Measurements from ENCODE around the gene POMT1.

Gene POMT1

DNA sequence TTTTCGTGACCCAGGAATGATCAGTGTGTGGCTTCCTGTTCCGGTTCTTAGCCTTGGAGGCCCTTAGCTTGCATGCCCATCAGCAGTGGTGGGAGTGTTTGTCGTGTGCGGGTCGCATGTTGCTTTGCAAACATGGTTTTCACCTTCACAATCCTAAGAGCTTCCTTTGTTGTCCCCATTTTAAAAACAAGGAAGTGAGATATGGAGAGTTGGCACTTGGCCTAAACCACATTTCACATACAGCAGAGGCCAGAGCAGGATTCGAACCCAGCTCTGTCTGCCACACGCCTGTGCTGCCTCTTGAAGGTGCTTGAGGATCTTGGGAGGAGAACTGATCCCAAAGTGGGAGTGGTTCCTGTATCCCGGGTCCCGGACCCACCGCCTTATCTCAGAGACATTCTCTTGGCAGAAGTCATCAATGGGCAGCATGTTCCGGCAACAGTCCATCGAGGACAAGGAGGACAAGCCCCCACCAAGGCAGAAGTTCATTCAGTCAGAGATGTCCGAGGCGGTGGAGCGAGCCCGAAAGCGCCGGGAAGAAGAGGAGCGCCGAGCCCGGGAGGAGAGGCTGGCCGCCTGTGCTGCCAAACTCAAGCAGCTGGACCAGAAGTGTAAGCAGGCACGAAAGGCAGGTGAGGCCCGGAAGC, 38.2 kb upstream of the POMT1 start:
- Histone ChIP-seq H3K4me1 (ENCODE audit: control insufficient read depth, low read length) (no peaks in the 10 kb centered on the region), H3K36me3 (ENCODE audit: control insufficient read depth, low read length) (peaks cover 92% of the 10 kb centered on the region), H3K9me2 (replicated peaks; ENCODE audit: control insufficient read depth, low read length) (no peaks in the 10 kb centered on the region), H4K20me1 (ENCODE audit: control insufficient read depth, insufficient read depth, low read depth, low read length) (no peaks in the 10 kb centered on the region), H3K27me3 (ENCODE audit: control insufficient read depth, low read length) (no peaks in the 10 kb centered on the region), H3K79me2 (ENCODE audit: control insufficient read depth, low read length) (peaks cover 42% of the 10 kb centered on the region), H3F3A (ENCODE audit: control insufficient read depth, insufficient read depth) (no peaks in the 10 kb centered on the region; the same call in 1 of the 2 replicates), H3K4me2 (ENCODE audit: low read length) (no peak overlapping the region), H3K4me3 (ENCODE audit: low read length) (no peak overlapping the region), H3K27ac (ENCODE audit: low read depth, low read length) (no peak overlapping the region), H3K9me3 (ENCODE audit: control insufficient read depth, insufficient read depth, low read length) (no peaks in the 10 kb centered on the region)
- TF ChIP-seq CTCF (IDR thresholded peaks at IDR 0.05; ENCODE audit: low read depth, low read length, poor library complexity, severe bottlenecking) = no peak
- no peak for TF ChIP-seq EZH2phosphoT487 (IDR thresholded peaks at IDR 0.05; ENCODE audit: borderline replicate concordance, low read length)

GRCh38 chr9:131465401-131465800, 37.3 kb upstream of the POMT1 start:
- H3K27ac ChIP-seq (ENCODE audit: low read depth, low read length) = no peak overlapping the region
- H3K27me3 ChIP-seq (ENCODE audit: control insufficient read depth, low read length) = no peaks in the 10 kb centered on the region
- H3K79me2 ChIP-seq (ENCODE audit: control insufficient read depth, low read length) = peaks cover 45% of the 10 kb centered on the region
- H3K4me2 ChIP-seq (ENCODE audit: low read length) = no peak overlapping the region
- H3K4me3 ChIP-seq (ENCODE audit: low read length) = no peak overlapping the region
- H3F3A ChIP-seq (ENCODE audit: control insufficient read depth, insufficient read depth) = no peaks in the 10 kb centered on the region; the same call in 1 of the 2 replicates
- H4K20me1 ChIP-seq (ENCODE audit: control insufficient read depth, insufficient read depth, low read depth, low read length) = no peaks in the 10 kb centered on the region
- H3K9me2 ChIP-seq (replicated peaks; ENCODE audit: control insufficient read depth, low read length) = no peaks in the 10 kb centered on the region
- H3K9me3 ChIP-seq (ENCODE audit: control insufficient read depth, insufficient read depth, low read length) = no peaks in the 10 kb centered on the region
- no peaks in the 10 kb centered on the region for H3K4me1 ChIP-seq (ENCODE audit: control insufficient read depth, low read length)
- TF ChIP-seq EZH2phosphoT487 (IDR thresholded peaks at IDR 0.05; ENCODE audit: borderline replicate concordance, low read length) = no peak
- TF ChIP-seq CTCF (IDR thresholded peaks at IDR 0.05; ENCODE audit: low read depth, low read length, poor library complexity, severe bottlenecking) = no peak
- H3K36me3 ChIP-seq (ENCODE audit: control insufficient read depth, low read length) = peaks cover 92% of the 10 kb centered on the region

DNA sequence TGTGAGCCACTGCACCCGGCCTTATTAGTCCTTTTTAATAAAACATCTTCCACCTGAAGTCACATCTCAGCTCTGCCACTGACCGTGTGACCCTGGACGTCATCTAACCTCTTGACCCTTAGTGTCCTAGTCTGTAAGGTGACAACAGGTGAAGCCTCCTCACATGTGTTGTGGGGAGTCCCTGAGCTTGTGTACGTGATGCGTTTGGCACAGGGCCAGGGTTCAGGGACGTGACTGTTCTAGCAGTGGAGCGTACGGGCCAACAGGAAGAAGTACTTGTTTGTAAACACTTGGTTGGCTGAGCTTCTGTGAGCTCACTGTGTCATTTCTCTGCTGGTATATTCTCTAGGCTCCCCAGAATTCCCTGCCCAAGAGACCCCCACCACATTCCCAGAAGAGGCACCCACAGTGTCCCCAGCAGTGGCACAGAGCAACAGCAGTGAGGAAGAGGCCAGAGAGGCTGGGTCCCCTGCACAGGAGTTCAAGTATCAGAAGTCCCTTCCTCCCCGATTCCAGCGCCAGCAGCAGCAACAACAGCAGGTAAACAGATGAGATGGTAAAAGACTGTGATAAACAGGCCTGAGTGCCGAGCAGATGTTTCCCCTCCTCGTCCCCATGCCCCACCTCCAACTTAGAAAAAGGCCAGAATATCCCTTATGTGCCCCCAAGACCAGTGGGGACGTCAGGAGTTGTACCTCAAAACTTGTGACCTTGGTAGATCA, 35.3 kb upstream of the POMT1 start:
- Histone ChIP-seq H3K9me2 (replicated peaks; ENCODE audit: control insufficient read depth, low read length) (no peaks in the 10 kb centered on the region), H4K20me1 (ENCODE audit: control insufficient read depth, insufficient read depth, low read depth, low read length) (no peaks in the 10 kb centered on the region), H3K4me3 (ENCODE audit: low read length) (no peak overlapping the region), H3K79me2 (ENCODE audit: control insufficient read depth, low read length) (peaks cover 48% of the 10 kb centered on the region), H3F3A (ENCODE audit: control insufficient read depth, insufficient read depth) (peaks cover 3% of the 10 kb centered on the region), H3K27ac (ENCODE audit: low read depth, low read length) (no peak overlapping the region), H3K4me2 (ENCODE audit: low read length) (no peak overlapping the region), H3K4me1 (ENCODE audit: control insufficient read depth, low read length) (no peaks in the 10 kb centered on the region), H3K9me3 (ENCODE audit: control insufficient read depth, insufficient read depth, low read length) (no peaks in the 10 kb centered on the region), H3K36me3 (ENCODE audit: control insufficient read depth, low read length) (peaks cover 90% of the 10 kb centered on the region), H3K27me3 (ENCODE audit: control insufficient read depth, low read length) (no peaks in the 10 kb centered on the region)
- TF ChIP-seq CTCF (IDR thresholded peaks at IDR 0.05; ENCODE audit: low read depth, low read length, poor library complexity, severe bottlenecking) = no peak

Data from DOHH2 (cell line).